T-helper 9 cell (primary cell): ENCODE results near the gene SGCD.

Experiments used
- DNase-seq: peaks from one replicate; pipeline ENCODE4 v3.0.0-alpha.2; 2020

SGCD gene

GRCh38 chr5:156802501-156802900, 475.5 kb downstream of the SGCD start:
- DNase-seq = no peak

- DNase-seq = no peak
Measured at GRCh38 chr5:156803404-156803803, 476.4 kb downstream of the SGCD start.

GRCh38 chr5:156812959-156813358, 486.0 kb downstream of the SGCD start:
- DNase-seq = no peak

GRCh38 chr5:156815988-156816599, 489.1 kb downstream of the SGCD start:
- no peak for DNase-seq
